ENCODE results near the gene KIF26B. TPM values are rescaled to one million over a fixed set of nuclear protein-coding genes. Genes with fewer than 3 reads are reported as not detected.

The KIF26B gene
- total RNA-seq, 1 donor from 2014 or later = 0.32 TPM

GRCh38 chr1:245172026-245172425 lies 17.2 kb downstream of the KIF26B start:
- DNase-seq (ENCODE audit: low spot score) = no peak

DNA sequence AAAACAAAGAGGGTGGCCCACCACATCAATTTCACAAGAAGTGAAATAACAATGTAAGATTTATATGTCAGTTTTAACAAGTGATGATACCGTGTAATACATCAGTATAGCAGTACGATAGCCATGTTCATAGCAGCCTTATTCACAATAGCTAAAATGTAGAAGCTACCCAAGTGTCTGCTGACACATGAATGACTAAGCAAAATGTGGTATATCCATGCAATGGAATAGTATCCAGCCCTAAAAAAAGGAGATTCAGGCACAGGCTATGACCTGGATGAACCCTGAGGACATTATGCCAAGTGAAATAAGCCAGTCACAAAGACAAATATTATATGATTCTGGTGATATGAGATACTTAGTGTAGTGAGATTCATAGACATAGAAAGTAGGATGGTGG lies 18.0 kb downstream of the KIF26B start:
- no peak for DNase-seq (ENCODE audit: low spot score)

DNA sequence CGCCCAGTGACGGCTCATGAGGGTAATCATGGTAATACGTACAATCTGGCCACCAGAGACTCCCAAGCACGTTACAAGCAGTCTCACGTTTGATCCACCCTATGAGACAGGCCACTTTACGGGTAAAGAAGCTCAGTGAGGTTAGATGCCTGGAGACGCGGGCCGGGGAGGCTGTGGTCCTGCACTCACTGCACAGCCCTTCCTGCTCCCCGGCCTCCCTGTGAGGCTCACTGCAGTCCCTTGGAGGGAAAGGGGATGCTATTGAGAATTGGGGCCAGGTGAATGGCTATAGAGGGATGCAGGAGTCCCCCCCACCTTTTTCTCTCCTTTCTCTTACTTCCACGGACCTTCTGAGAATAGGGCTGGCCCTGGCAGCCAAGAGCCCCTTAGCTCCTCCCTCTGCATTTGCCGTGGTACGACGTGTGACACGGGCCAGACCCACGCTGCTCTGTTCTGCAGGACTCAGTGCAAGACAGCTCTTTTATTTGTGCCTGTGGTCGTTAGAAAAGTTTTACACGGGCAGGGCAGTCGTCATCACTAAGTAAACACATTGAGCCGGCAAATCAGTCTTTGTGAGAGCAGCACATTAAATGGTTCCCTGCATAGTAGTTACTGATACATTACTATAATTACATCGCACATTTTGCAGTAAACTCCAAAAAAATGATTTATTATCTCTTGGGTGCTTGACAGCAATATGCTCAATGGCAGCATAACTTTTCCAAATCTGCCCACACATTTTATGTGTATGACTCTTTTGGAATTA lies 18.8 kb downstream of the KIF26B start:
- no peak for DNase-seq (ENCODE audit: low spot score)

DNA sequence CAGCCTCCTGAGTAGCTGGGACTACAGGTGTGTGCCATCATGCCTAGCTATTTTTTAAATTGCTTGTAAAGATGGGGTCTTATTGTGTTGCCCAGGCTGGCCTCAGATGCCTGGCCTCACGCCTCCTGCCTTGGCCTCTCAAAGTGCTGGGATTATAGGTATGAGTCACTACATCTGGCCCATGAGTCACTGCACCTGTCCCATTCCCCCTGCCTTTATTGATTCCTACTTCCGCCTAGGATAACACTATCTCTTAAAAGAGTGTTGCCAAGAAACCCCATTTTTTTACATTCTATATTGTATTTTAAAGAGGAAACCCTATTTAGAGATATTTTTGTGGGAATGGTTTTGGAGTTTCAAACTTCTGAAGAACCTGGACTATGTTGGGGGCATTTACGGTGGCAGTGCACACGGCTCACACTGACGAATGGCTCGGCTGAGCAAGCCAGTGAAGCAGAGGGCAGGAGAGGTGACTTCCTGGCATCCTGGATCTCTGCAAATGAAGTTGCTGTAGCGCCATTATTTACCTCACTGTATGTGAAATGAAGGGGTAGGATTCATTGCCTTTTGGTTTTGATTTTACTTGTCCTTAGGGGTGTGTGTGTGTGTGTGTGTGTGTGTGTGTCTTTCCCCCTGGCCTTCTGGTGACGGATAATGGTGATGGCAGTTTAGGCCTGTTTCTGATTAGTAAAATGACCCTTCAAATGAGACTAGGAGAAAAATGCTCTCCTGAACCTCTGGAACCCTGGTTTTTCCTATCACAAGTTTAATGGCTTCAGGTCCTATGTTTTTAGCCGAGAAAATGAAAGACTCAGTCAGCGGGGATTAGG lies 22.5 kb downstream of the KIF26B start:
- peak; percentile 16 for DNase-seq (ENCODE audit: low spot score)

DNA sequence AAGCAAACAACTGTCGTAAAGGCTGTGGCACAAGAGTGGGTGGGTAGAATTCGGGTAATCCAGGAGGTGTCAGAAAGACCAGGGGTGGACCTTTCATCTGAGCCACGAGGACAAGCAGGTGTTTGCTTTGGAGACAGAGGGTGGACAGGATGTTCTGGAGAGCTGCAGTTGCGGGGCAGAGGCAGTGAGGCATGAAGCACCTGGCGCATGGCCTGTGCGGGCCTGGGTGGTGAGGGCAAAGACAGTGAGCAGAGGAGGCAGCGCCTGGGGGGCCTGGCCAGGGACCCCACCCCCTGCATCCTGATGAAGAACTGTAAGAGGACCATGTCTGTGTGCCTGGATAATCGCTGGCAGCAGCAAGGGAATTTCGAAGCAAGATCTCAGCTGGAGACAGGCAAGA lies 24.9 kb downstream of the KIF26B start:
- no peak for DNase-seq (ENCODE audit: low spot score)

DNA sequence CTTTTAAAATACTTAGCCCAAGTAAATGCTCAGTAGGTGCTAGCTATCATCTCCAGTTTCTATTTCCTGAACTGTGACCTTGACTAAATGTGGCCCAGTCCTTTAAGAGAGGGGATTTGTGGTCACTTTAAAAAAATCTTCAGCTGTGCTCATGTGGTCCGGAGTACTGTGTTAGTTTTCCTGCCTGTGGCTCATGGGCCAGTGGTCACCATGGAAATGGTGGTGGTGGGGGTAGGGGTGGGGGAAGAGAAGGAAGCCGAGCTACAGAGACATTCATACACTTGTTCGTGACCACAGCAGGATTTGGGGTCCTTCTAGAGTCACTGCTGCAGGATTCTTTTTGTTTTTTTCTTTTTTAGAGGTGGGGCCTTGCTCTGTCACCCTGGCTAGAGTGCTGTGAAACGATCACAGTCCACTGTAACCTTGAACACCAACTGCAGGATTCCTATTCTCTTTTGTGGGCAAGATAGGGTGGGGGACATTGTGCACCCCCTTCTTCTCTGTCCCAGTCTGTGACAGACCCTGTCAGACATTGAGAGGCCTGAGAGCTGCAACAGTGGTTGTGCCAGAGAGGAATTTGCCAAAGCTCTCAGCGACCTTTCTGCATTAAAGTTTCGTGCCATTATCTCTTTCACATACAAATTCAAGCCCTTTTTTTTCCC lies 25.8 kb downstream of the KIF26B start:
- no peak for DNase-seq (ENCODE audit: low spot score)

GRCh38 chr1:245181158-245181517 lies 26.4 kb downstream of the KIF26B start:
- no peak for DNase-seq (ENCODE audit: low spot score)

DNA sequence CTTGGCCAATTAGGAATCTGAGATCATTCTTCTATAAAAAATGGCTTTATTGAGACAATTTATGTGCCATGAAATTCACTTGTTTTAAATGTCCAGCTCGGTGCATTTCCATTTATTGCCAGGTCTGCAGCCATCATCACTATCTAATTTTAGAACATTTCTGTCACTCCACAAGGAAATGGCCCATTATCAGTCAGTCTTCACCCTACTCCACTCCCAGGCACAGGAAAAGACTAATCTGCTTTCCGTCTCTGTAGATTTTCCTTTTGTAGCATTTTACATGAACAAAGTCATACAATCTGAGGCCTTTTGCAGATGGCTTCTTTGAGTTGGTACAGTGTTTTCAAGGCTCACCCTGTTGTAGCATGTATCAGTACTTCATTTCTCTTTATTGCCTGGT lies 27.2 kb downstream of the KIF26B start:
- DNase-seq (ENCODE audit: low spot score) = no peak

DNA sequence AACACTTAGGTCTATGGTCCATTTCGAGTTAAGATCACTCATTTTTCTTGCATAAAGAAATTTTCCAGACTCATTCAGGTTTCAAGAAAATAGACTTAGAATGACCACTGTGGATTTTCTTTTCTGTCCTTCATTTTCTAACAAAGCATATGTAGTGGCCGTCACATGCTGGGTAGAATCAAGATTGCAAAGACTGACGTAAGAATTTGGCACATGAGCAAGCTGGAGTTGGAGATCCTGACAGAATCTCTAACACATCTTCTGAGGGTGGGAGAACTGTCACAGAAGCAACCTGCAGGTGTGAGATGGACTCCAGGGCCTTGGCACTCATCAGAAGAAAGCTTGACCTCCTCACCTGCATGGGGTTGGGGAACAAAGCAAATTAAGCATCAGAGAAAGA lies 28.6 kb downstream of the KIF26B start:
- DNase-seq (ENCODE audit: low spot score) = no peak

- no peak for DNase-seq (ENCODE audit: low spot score)
Measured at GRCh38 chr1:245184779-245185178, 30.0 kb downstream of the KIF26B start.

DNA sequence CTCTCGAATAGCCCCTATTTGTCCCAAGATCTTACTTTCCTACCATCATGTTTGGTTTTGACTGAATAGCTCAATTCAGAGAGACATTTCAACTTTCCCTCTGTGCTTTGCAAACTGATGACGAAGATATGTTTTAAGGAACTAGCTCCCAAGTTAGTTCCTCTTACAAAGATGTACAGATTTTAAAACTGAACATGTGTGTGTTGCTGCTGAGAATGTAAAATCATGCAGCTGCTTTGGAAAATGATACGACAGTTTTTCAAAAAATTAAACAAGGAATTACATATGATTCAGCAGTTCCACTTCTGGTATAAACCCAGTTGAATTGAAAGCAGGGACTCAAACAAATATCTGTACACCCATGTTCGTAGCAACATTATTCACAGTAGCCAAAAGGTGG lies 33.6 kb downstream of the KIF26B start:
- DNase-seq (ENCODE audit: low spot score) = no peak

DNA sequence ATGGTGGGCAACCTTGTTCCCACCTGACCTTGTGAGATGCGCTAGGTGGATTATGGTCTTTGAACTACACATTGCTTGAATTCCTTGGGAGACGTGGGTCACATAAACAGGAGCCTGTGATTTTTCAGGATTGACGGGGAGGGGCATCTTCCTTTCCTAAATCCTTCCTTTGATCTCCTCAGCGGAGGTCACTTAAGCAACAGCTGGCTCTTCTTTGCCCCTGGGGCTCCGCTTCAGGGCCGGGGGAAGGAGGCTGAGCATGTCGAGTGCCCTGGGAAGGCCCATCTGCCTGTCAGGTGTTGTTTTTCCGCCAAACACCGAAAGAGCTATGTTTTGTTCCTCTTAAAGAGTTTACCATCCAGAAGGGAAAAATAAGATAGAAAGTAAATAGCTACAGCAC lies 40.6 kb downstream of the KIF26B start:
- no peak for DNase-seq (ENCODE audit: low spot score)

DNA sequence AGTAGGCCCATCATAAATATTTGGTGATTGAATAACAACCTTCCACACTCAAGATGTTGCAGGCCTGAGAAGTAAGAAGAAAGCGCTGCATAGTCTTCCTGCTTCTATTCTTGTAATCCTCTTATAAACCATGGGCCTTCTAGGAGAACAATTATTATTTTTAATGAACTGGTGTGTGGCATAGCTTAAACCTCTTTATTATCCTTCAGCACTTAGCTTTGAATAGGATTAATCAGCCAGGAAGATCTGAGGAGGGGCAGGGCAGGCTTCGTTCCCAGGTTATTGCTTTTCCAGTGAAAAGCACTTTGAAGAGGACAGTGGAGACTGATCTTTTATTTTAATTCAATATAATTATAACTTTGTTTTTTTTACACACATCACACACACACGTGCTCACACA lies 42.3 kb downstream of the KIF26B start:
- no peak for DNase-seq (ENCODE audit: low spot score)

DNA sequence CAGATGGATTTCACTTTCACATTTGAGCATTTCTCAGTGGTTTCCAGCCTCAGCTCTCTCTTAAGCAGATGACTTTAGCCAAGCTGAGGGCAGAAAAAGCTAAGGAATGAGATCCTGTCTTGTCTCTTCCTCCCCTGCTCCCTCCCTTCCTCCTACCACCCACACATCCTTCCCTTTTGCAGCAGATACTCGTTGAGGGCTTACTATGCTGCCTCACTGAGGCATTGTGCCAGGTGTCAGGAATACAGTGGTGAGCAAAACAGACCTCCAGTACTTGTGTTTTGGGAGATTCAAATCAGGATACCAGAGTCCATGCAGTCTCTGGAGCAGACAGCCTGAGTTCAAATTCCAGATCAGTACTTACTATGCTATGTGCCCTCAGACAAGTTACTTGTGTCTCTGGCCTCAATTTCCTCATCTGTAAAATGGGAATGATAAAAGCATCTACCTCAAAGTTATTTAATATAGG lies 43.2 kb downstream of the KIF26B start:
- DNase-seq (ENCODE audit: low spot score) = peak; percentile 42

- DNase-seq (ENCODE audit: low spot score) = no peak
Measured at GRCh38 chr1:245198748-245199516, 44.1 kb downstream of the KIF26B start.

DNA sequence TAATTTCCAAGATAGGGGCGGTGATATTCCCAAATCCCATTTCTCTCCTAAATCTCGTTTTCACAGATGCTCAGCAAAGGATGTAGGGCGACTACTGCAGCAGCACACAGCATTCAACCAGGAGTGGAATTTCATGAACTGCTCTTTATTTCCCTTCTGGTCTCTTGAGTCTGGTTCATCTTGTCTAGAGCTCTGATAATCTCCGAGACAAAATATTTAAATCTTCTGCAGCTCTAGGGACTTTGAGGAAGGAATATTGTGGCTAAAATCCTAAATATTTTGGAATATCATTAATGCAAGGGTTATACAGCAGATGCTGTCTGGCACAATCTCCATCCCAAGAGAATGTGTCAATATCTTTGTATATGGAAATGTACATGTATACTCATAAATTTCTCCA lies 45.4 kb downstream of the KIF26B start:
- DNase-seq (ENCODE audit: low spot score) = no peak

DNA sequence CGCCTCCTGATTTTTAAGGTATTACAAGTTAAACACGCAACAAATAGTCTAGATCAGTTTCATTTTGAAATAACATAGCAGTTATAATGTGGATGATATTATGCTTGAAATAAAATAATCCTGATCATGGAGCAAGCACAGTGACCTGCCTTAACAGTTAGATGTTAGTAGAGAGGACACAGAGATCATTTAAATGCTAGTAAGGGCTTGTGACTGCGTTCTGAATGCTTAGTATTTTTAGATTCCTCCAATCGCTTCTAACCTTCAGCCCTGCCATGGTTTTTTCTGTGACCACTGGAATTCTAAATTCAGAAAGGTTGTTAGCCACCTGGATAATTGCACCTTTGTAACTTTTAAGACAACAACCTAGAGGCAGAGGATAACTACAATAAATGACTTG lies 46.4 kb downstream of the KIF26B start:
- DNase-seq (ENCODE audit: low spot score) = no peak

DNA sequence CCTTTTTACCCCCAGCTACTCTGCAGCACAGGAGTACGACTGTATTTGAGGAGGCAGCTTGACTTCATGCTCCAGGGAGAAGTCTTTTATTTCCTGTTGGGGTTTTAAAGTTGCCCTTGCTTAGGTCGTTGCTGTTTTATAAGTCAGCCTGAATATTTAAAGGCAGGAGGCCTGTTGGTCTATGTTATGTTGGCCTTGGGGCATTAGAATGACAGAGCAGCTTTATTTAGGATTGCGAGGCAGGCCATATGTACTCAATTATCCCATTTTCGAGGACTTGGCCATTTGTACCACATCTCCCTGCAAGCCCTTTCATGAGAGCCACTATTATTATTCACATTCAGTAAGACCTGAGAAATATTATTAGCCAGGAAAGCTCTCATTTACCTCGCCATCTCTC lies 47.0 kb downstream of the KIF26B start:
- DNase-seq (ENCODE audit: low spot score) = no peak

GRCh38 chr1:245205396-245205795 lies 50.6 kb downstream of the KIF26B start:
- no peak for DNase-seq (ENCODE audit: low spot score)

DNA sequence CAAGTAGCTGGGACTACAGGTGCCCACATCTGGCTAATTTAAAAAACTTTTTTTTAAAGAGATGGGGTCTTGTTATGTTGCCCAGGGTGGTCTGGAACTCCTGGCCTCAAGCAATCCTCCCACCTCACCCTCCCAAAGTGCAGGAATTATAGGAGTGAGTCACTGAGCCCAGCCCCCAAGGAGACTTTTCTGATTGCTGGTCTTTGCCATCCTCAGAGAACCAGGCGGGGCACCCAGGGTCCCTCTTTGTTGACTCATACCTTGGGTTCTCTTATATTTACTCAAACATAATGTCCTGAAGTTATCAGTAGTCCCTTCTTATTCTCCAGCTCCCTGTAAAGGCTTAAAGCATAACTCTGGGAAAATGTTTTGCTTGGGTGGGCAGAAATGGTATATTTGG lies 51.1 kb downstream of the KIF26B start:
- no peak for DNase-seq (ENCODE audit: low spot score)

DNA sequence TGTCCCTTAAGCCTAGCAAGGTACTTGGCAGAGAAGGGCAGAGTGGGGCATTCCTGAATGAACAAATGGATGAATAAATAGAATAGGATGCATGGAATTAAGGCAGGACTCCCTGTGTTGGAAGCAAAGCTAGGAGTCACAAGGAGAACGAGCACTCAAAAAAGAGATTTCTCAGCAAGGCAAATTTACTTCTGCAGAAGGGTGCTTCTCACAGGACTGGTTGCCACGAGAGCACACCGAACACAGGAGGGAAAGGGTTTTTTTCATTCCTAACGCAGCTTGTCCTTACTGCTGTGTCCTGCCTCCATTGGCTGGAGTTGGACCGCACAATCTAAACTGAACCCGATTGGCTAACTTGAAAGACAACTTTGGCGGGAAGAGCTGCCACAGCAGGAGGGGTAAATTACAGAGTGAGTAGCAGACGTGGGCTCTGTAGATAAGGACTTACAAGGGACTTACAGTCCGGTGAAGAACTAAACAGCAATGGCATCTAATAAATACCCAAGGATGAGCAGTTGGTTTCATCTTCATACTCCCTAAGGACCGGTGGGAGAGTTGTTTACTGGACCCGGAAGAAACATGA lies 52.4 kb downstream of the KIF26B start:
- no peak for DNase-seq (ENCODE audit: low spot score)

DNA sequence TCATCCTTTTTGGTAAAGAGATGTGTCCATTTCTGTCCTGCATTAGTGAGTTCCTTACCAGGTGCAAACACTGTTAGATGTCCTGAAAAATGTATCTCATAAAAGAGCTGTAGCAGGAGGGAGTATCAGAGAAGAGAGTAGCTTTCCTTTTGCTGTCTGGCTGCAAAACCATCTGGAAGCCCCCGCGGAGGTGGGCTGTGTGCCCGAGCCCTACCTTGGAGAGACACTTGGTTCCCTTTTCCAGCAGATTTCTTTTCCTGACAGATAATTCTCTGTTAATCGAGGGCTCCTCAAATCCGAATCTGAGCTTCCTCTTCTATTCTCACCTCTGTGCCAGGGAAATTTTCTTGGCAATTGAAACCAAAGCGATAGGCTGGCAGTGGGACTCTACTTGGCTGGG lies 53.0 kb downstream of the KIF26B start:
- DNase-seq (ENCODE audit: low spot score) = no peak

All from mucosa of gallbladder (tissue), 1 donor.